Motor neuron (in vitro differentiated cells): ENCODE results near the gene VWA5A. TPM values are rescaled to one million over a fixed set of nuclear protein-coding genes. Genes with fewer than 3 reads are reported as not detected.
"Not testable (repeated sequence)": the region's sequence is repeated elsewhere in the genome, so short reads cannot be mapped to it uniquely, and the experiment has no call there.

Source experiments
- ATAC-seq, 8 experiments: fragments of 200-7000 bp; cut with Tn5 transposase; replicated peaks in 6 of 8; 2 replicates each; pipeline ENCODE4 v1.8.0; 2021; ENCODE audit warnings: mild to moderate bottlenecking in 8 of 8, moderate library complexity in 8 of 8
- H3K27ac ChIP-seq, 2 donors: fragments of 250-450 bp; sonication (Bioruptor Pico); 2 replicates each; pipeline ENCODE4 v1.9.0; 2021; ENCODE audit warnings: antibody characterized with exemption in 2 of 2, mild to moderate bottlenecking in 2 of 2, moderate library complexity in 1 of 2
- H3K4me1 ChIP-seq, 2 donors: fragments of 250-450 bp; sonication (Bioruptor Pico); replicated peaks in 1 of 2; 2 replicates each; pipeline ENCODE4 v1.6.1; 2021; ENCODE audit warnings: antibody characterized with exemption in 2 of 2, mild to moderate bottlenecking in 2 of 2, moderate library complexity in 1 of 2
- H3K4me3 ChIP-seq, 5 donors: fragments of 250-450 bp; sonication (Bioruptor Pico); 2 replicates each; pipeline ENCODE4 v1.9.0; 2021; ENCODE audit warnings: antibody characterized with exemption in 5 of 5, mild to moderate bottlenecking in 5 of 5, moderate library complexity in 4 of 5
- WGBS, 10 experiments: fragments of 450-650 bp; shearing (Covaris generic); methylation state at CpG; one replicate each; pipeline ENCODE4 v1.0.0; 2022; 5-methylcytosine and 5-hydroxymethylcytosine counted together
- in situ Hi-C, 9 experiments: fragments of 400-800 bp; cut with MboI; loops; one replicate each; pipeline ENCODE4 v1.15.0; 2021; ENCODE audit warnings: low sequenced_read_pairs in 9 of 9, low pct_unique_long_range_greater_than_20kb in 2 of 9; ENCODE audit not compliant: unreplicated experiment in 9 of 9
- total RNA-seq, 8 experiments: library from RNA; unstranded; fragments of 300-600 nt; gene quantifications; 2 replicates each; pipeline versions ENCODE4 v1.2.3 to v1.2.4, GENCODE V29; 2022

The VWA5A gene
- total RNA-seq, 8 experiments from 2014 or later, result 7.0 to 34.7 (median 15.4) TPM

DNA sequence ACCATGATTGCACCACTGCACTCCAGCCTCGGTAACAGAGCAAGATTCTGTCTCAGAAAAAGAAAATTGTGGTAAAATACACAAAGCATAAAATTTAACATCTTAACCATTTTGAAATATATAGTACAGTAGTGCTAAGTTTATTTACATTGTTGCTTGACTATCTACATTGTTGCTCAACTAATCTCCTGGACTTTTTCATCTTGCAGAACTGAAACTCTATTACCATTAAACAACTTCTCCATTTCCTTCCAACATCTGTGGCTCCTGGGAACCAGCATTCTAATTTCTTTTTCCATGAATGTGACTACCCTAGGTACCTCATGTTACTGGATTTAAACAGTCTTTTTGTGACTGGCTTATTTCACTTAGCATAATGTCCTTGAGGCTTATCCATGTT is 13.5 kb upstream of the VWA5A start:
- Histone ChIP-seq H3K4me3 (no peak overlapping the region), H3K4me1 (no peaks in the 10 kb centered on the region), H3K27ac (no peak overlapping the region)
- in situ Hi-C loops, result no loop called here
- 0 to 80% (median 27%) methylated on average over 1 of the region's 1 CpG; no CpG with 5 or more reads in 4 of the 10 experiments for WGBS, 10 experiments
- no peak for ATAC-seq

DNA sequence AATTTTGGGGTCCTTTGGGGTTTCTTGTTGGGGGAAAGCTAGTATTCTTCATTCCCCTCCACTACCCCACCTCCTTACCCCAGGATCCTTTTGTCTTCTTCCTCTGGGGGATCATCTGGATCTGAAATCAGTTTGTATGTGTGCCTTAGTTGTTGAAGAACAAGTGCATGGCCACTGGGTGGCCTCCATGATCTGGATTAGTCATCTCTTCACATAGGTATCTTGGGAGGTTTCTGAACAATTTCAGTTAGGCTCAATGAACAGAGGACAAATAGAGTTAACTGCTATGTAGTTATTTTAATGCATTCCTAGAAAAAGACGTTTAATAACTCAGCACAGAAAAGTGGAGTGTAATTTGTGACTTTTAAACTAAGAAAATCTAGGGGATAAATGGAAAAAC is 7.1 kb upstream of the VWA5A start:
- in situ Hi-C loops, result no loop called here
- H3K4me1 ChIP-seq, result no peaks in the 10 kb centered on the region
- peak in 4 of 8 experiments; percentile 26 to 63 (median 60) for ATAC-seq
- H3K27ac ChIP-seq, result no peak overlapping the region
- WGBS, 10 experiments, result 0 to 40% (median 0%) methylated on average over 1 of the region's 1 CpG; no CpG with 5 or more reads in 3 of the 10 experiments
- H3K4me3 ChIP-seq, result no peak overlapping the region

DNA sequence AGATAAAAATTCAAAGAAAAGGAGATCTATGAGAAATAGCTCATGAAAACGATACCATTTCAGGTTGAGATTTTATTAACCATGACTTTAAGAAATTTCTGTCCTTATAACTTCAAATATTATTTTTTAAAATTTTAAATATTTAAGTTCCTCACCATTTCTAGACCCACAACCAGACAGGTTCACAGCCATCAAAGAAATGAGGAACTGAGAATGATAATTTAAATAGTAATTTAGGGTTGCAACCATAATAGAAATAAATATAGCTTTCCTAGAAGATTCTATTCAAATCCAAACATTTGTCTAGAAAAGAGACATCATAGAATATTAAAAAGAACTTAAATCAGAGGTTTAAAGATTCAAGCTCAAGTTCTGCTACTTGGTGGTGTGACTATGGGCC is 5.9 kb upstream of the VWA5A start:
- in situ Hi-C loops, result no loop called here
- no peak overlapping the region for H3K4me3 ChIP-seq
- no peaks in the 10 kb centered on the region for H3K4me1 ChIP-seq
- ATAC-seq, result no peak
- 7 to 100% (median 87%) methylated on average over 1 of the region's 1 CpG for WGBS, 10 experiments
- no peak overlapping the region for H3K27ac ChIP-seq

DNA sequence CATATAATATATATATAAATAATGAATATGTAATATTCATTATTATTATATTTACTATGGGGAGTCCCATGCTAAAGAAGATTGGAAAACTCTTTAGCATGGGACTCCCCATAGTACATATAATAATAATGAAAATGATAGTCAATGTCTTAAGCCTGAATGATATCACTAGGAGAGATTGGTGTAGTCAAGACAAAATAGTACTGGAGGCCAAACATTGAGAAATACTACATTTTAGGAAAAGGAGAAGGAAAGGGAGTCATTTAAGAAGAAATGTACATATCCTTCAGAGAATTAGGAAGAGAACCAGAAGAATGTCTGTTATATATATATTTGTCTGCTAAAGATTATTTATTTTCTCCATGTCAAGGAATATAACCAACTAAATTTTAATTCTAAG is 5.0 kb upstream of the VWA5A start:
- no peak overlapping the region for H3K4me3 ChIP-seq
- no peak for ATAC-seq
- in situ Hi-C loops, result no loop called here
- peaks cover 0 to 3% of the 10 kb centered on the region in 2 donors for H3K4me1 ChIP-seq
- H3K27ac ChIP-seq, result no peak overlapping the region

DNA sequence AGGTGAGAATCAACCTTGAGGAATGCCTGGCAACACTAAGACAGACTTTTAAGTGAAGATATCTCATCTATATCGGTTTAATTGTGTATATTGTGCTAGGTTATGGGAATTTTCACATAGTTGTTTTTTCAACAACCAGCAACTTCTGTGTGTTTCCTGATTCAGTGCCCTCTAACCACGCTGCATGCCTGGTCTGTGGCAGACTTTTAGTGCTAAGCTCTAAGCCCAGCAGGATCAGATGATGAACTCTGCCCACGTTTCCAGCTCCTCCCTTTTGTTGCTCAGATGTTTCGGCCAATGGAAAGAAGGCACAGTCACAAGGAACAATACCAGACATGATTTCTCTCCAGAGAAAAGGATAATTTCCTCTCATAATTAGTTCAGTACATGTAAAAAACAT is 1.4 kb upstream of the VWA5A start:
- Histone ChIP-seq H3K27ac (no peak overlapping the region), H3K4me1 (peaks cover 8 to 16% of the 10 kb centered on the region in 2 donors), H3K4me3 (no peak overlapping the region)
- 10 to 95% (median 81%) methylated on average over 1 to 4 of the region's 4 CpGs; no CpG with 5 or more reads in 1 of the 10 experiments for WGBS, 10 experiments
- peak in 1 of 8 experiments; percentile 9 for ATAC-seq
- in situ Hi-C loops, result no loop called here

DNA sequence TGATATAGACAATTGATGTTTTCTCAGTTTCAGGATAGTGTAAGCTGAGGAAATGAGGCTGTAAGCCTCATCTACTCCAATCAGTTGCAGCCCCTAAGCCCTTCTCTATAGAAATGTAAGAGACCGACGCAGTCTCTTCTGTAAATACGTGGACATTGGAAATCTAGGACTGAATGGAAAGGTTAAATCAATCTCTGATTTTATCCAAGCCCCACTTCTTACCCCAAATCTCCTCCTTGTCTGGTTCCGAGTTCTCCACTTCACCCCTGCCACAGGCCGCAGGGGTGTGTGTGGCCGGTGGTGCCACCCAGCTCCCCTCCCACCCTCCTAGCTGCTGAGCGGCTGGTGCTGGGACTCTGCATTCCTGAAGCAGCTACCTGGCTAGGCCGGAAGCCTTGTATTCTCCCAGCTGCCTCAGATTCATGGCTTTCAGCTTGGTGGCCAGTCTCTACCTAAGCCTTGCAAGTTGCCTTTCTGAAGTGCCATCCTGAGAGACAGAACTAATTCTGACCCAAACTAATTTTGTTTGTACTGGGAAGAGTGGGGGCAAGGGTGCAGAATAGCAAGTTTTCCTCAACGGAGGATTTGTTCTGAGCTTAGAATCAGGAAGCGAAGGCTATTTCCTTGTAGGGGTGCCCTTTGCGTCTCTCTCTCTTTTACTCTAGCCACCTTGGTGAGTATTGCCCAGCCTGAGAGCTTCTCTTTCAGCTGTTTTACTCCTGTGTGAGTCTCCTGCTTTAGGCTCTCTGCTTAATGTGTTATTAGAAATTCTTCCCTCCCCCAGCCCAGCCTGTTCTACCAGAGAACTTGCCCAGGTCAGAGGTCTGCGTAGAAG is 749 bp downstream of the VWA5A start:
- Histone ChIP-seq H3K27ac (no peak overlapping the region), H3K4me3 (peak overlapping the region; percentile 52 to 85 (median 60)), H3K4me1 (peaks cover 8 to 16% of the 10 kb centered on the region in 2 donors)
- ATAC-seq, result peak; percentile 34 to 82 (median 69)
- in situ Hi-C loops, result no loop called here
- 0 to 100% (median 46%) methylated on average over 1 to 9 of the region's 12 CpGs; no CpG with 5 or more reads in 1 of the 10 experiments for WGBS, 10 experiments

DNA sequence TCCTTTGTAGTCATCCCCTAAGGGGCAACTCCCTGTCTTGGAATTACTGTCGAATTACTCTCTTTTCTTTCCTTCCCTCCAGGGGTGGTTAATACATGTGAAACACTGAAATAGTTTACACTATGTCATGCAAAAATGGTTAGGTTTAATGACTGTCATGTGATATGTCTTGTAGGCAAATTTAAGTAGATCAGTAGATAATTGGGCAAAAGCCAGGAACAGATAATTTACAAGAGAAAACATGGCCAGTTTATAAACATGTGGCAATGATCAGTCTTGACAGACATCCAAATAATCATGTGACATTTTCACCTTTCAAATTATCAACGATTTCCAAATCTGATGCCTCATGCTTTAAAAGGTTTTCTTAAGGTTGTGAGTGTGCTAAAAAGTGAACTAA is 3.9 kb downstream of the VWA5A start:
- Histone ChIP-seq H3K4me3 (no peak overlapping the region), H3K27ac (no peak overlapping the region), H3K4me1 (peaks cover 8 to 16% of the 10 kb centered on the region in 2 donors)
- WGBS, 10 experiments, result 0 to 100% (median 69%) methylated on average over 1 to 2 of the region's 2 CpGs
- in situ Hi-C loops, result no loop called here
- no peak for ATAC-seq

DNA sequence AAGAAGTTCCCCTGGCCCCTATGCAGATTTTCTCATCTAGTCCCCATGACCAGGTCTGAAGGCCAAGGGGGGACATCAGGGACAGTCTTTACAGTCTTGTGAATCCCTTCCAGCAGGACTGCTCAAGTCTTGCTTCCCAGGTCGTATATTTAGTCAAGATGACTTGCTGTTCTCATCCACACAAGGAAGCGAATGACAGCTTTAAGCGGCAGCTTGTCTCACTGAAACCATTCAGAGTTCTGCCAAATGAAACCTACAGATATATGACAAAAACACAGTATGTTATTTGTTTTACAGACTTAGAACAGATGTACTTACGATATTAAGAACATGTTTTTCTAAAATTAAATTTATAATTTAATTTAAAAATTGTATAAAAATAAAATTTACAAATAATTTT is 5.6 kb downstream of the VWA5A start:
- WGBS, 10 experiments, result 49 to 93% (median 79%) methylated on average over 2 to 4 of the region's 4 CpGs; no CpG with 5 or more reads in 2 of the 10 experiments
- in situ Hi-C loops, result no loop called here
- ATAC-seq, result no peak
- H3K4me1 ChIP-seq, result peaks cover 7 to 13% of the 10 kb centered on the region in 2 donors
- H3K4me3 ChIP-seq, result no peak overlapping the region
- H3K27ac ChIP-seq, result no peak overlapping the region

DNA sequence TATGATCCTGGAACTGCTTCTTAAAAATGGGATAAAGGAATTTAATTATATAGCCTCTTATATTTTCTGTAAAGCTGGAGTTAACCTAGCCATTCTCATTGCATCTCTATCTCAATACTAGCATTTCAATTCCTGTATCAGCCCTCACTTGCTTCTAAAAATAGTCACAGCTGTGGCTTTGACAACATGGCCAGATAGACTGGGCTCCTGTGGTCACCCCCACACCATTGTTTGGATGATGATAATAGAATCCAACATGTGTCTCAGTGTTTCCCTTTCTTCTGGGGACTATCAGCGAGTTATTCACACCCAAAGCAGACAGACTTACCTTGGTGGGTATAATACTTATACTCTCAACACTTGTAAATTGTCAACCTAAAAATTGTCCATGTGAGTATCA is 6.9 kb downstream of the VWA5A start:
- H3K4me1 ChIP-seq, result peaks cover 0 to under 1% of the 10 kb centered on the region in 2 donors
- no peak overlapping the region for H3K27ac ChIP-seq
- 10 to 83% (median 38%) methylated on average over 1 of the region's 1 CpG; no CpG with 5 or more reads in 5 of the 10 experiments for WGBS, 10 experiments
- in situ Hi-C loops, result no loop called here
- no peak for ATAC-seq
- no peak overlapping the region for H3K4me3 ChIP-seq

DNA sequence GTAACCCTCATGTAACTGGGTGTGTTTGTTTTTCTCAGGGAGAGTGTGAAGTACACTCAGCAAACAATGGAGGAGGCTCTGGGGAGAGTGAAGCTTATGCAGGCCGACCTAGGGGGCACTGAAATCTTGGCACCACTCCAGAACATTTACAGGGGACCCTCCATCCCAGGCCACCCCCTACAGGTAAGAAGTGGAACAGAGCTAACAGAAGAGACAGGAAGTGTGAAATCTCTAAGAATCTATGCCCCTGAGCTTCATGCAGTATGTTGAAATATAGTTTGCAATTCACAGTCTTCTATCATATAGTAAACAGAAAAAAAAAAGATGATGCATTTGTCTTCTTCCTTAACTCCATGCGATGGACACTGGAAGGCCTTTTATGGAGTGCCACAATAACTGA is 8.4 kb downstream of the VWA5A start:
- peak in 1 of 8 experiments; percentile 87 for ATAC-seq
- H3K4me3 ChIP-seq, result no peak overlapping the region
- WGBS, 10 experiments, result 17 to 92% (median 65%) methylated on average over 1 to 2 of the region's 2 CpGs; no CpG with 5 or more reads in 2 of the 10 experiments
- in situ Hi-C loops, result no loop called here
- H3K4me1 ChIP-seq, result no peaks in the 10 kb centered on the region
- no peak overlapping the region for H3K27ac ChIP-seq

DNA sequence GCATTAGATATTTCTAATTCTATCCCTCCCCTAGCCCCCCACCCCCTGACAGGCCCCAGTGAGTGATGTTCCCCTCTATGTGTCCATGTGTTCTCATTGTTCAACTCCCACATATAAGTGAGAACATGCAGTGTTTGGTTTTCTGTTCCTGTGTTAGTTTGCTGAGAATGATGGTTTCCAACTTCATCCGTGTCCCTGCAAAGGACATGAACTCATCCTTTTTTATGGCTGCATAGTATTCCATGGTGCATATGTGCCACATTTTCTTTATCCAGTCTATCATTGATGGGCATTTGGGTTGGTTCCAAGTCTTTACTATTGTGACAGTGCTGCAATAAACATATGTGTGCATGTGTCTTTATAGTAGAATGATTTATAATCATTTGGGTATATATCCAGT is 11.9 kb downstream of the VWA5A start:
- WGBS, 10 experiments, result no CpG with 5 or more reads among the region's 1 CpG
- H3K4me1 ChIP-seq, H3K4me3 ChIP-seq, in situ Hi-C loops, H3K27ac ChIP-seq, ATAC-seq: not testable (repeated sequence)

DNA sequence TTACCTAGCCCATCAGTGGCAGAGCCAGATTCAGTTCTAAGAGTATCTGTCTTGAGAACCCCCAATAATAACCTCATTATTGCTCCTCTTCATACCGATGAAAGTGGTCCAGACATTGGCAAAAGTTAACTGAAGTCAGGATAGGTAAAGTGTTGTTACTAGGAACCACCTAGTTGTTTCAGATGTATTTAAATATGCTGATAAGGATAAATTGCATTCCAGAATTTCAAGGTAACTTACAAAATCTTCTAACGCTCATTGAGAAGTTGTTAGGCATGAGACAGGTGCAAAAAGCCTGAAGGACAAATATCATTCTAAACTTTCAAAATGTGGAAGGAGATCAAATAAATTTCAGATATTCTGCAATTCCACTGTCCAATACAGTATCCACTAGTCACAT is 27.8 kb downstream of the VWA5A start:
- Histone ChIP-seq H3K4me1 (no peaks in the 10 kb centered on the region), H3K27ac (no peak overlapping the region), H3K4me3 (no peak overlapping the region)
- in situ Hi-C loops, result no loop called here
- 20 to 100% (median 88%) methylated on average over 1 to 2 of the region's 2 CpGs; no CpG with 5 or more reads in 1 of the 10 experiments for WGBS, 10 experiments
- no peak for ATAC-seq

DNA sequence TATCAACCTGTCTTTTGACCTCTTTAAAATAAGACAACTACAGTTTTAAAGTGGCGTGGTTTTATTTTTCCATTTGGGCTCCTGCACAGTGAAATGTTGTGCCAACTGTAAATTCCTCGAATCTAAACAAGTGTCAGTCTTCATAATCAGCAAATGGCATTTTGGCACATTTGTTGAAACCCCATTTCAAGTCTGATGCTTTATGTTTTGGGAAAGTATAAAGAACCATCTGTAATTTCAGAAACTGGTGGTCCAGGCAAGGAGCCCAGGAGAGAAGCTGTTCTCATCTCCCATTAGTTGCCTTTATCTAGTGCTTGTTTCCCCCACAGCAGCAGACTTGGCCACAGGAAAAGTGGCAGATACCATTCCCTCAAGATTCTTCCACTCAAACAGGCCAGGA is 32.7 kb downstream of the VWA5A start:
- Histone ChIP-seq H3K4me3 (no peak overlapping the region), H3K27ac (no peak overlapping the region), H3K4me1 (no peaks in the 10 kb centered on the region)
- in situ Hi-C loops, result no loop called here
- ATAC-seq, result no peak
- WGBS, 10 experiments, result 0 to 100% (median 82%) methylated on average over 1 to 2 of the region's 2 CpGs; no CpG with 5 or more reads in 2 of the 10 experiments

DNA sequence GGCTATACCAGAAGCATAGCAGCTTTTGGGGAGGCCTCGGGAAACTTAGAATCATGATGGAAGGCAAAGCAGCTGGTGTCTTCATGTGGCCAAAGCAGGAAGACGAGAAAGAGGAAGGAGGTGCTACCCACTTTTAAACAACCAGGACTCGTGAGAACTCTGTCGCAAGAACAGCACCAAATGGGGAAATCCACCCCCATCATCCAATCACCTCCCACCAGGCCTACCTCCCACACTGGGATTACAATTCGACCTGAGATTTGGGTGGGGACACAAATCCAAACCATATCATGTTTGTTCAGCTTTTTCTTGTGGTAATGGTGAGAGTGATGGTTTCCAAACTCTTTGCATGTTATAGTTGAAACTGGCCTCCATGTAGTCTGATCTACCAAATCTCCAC is 35.4 kb downstream of the VWA5A start:
- ATAC-seq, result no peak
- in situ Hi-C loops, result no loop called here
- H3K4me3 ChIP-seq, result no peak overlapping the region
- 13 to 96% (median 55%) methylated on average over 1 to 5 of the region's 5 CpGs; no CpG with 5 or more reads in 3 of the 10 experiments for WGBS, 10 experiments
- H3K4me1 ChIP-seq, result no peaks in the 10 kb centered on the region
- no peak overlapping the region for H3K27ac ChIP-seq
